K562 (cell line): ENCODE results near the gene CALML3. TPM values are rescaled to one million over a fixed set of nuclear protein-coding genes. Genes with fewer than 3 reads are reported as not detected.

Source experiments
- CBX3 ChIP-seq, 2 experiments: IDR thresholded peaks; 1 replicate in 1 of 2; 2 replicates in 1 of 2; pipeline ENCODE4 v1.6.1; 2012; ENCODE audit warnings: inconsistent platforms in 2 of 2, low read length in 2 of 2, borderline replicate concordance in 1 of 2, control low read depth in 1 of 2
- E2F6 ChIP-seq, 2 experiments: IDR thresholded peaks; 2 replicates each; pipeline ENCODE4 v1.6.1; 2011; ENCODE audit warnings: borderline replicate concordance in 1 of 2, control low read depth in 1 of 2, low read depth in 1 of 2, low read length in 1 of 2, mild to moderate bottlenecking in 1 of 2, mixed read lengths in 1 of 2, moderate library complexity in 1 of 2; ENCODE audit not compliant: insufficient read depth in 1 of 2, insufficient read length in 1 of 2, poor library complexity in 1 of 2, severe bottlenecking in 1 of 2; ENCODE audit errors: extremely low read depth in 1 of 2
- NR2C2 ChIP-seq, 2 experiments: fragments of 200-800 bp in 1 of 2; sonication (Bioruptor generic) in 1 of 2; sonication (generic) in 1 of 2; formaldehyde crosslinking in 1 of 2; IDR thresholded peaks; 2 replicates each; pipeline versions ENCODE4 v1.6.1 to v1.8.0; 2016 to 2022; ENCODE audit warnings: mild to moderate bottlenecking in 1 of 2, missing compliant biosample characterization in 1 of 2, missing genetic modification characterization in 1 of 2, missing genetic modification reagents in 1 of 2
- POLR2AphosphoS2 ChIP-seq: IDR thresholded peaks from 2 replicates; pipeline ENCODE4 v1.6.1; 2012; ENCODE audit warnings: low read length, improper control_type of control experiment
- VEZF1 ChIP-seq: fragments of 200-800 bp; sonication (Bioruptor generic); IDR thresholded peaks from 2 replicates; pipeline ENCODE4 v1.6.1; 2017; ENCODE audit warnings: missing genetic modification characterization, missing compliant biosample characterization
- ZNF24 ChIP-seq: fragments of 450-650 bp; IDR thresholded peaks from 2 replicates; pipeline ENCODE4 v1.6.1; 2016
- ZNF3 ChIP-seq: fragments of 250-450 bp; sonication (Bioruptor Pico); IDR thresholded peaks from 2 replicates; pipeline ENCODE4 v1.5.0; 2021; ENCODE audit warnings: mild to moderate bottlenecking, moderate library complexity
- polyA plus RNA-seq, 8 experiments: library from polyadenylated mRNA; depleted of rRNA in 4 of 8; stranded (reverse) in 5 of 8; unstranded in 3 of 8; fragments of >200 nt; fragmentation: Nextera tagmentation in 2 of 8; fragmentation: Illumina TruSeq in 1 of 8; extraction: Ambion mirVana in 2 of 8; extraction: Trizol in 1 of 8; gene quantifications; 2 replicates each; pipeline versions ENCODE4 v1.2.1 to v1.2.3, GENCODE V29; 2011 to 2014; ENCODE audit warnings: inconsistent platforms in 1 of 8, missing spikeins in 1 of 8
- total RNA-seq, 7 experiments: library from RNA; depleted of rRNA in 6 of 7; stranded (reverse); fragments of >200 nt in 6 of 7; fragmentation: Illumina TruSeq in 2 of 7; extraction: Trizol in 2 of 7; gene quantifications; 2 replicates each; pipeline versions ENCODE4 v1.2.1 to v1.2.3, GENCODE V29; 2011 to 2021; ENCODE audit warnings: low replicate concordance in 1 of 7
- TF ChIP-seq, protein P1 (sequence below), 2 experiments: fragments of 450-650 bp in 1 of 2; IDR thresholded peaks; 2 replicates each; pipeline ENCODE4 v1.6.1; 2011 to 2017; ENCODE audit warnings: low read depth in 2 of 2, antibody characterized with exemption in 1 of 2, borderline replicate concordance in 1 of 2, low read length in 1 of 2, mild to moderate bottlenecking in 1 of 2, mixed read lengths in 1 of 2; ENCODE audit not compliant: control insufficient read depth in 1 of 2
- TF ChIP-seq, protein P2 (sequence below): fragments of 450-650 bp; IDR thresholded peaks from 2 replicates; pipeline ENCODE4 v1.6.1; 2016; ENCODE audit warnings: borderline replicate concordance
- TF ChIP-seq, protein P3 (sequence below): fragments of 450-650 bp; formaldehyde crosslinking; IDR thresholded peaks from 2 replicates; pipeline ENCODE4 v1.4.0; 2020; ENCODE audit warnings: mild to moderate bottlenecking, moderate library complexity

Gene CALML3
- total and polyA plus RNA-seq, 9 of the 15 experiments (the other 6 are each of a cell fraction or from before 2014, with no cell fraction given) = not detected

GRCh38 chr10:5480162-5480941 lies 44.4 kb upstream of the CALML3 start (continued):
- TF ChIP-seq, protein P1, sequence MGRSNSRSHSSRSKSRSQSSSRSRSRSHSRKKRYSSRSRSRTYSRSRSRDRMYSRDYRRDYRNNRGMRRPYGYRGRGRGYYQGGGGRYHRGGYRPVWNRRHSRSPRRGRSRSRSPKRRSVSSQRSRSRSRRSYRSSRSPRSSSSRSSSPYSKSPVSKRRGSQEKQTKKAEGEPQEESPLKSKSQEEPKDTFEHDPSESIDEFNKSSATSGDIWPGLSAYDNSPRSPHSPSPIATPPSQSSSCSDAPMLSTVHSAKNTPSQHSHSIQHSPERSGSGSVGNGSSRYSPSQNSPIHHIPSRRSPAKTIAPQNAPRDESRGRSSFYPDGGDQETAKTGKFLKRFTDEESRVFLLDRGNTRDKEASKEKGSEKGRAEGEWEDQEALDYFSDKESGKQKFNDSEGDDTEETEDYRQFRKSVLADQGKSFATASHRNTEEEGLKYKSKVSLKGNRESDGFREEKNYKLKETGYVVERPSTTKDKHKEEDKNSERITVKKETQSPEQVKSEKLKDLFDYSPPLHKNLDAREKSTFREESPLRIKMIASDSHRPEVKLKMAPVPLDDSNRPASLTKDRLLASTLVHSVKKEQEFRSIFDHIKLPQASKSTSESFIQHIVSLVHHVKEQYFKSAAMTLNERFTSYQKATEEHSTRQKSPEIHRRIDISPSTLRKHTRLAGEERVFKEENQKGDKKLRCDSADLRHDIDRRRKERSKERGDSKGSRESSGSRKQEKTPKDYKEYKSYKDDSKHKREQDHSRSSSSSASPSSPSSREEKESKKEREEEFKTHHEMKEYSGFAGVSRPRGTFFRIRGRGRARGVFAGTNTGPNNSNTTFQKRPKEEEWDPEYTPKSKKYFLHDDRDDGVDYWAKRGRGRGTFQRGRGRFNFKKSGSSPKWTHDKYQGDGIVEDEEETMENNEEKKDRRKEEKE (IDR thresholded peaks at IDR 0.05; ENCODE audit: borderline replicate concordance in 1 of 2, control insufficient read depth in 1 of 2, low read depth in 2 of 2, low read length in 1 of 2) = no peak
- no peak for TF ChIP-seq ZNF3 (CRISPR knock-in tag)
- TF ChIP-seq, protein P2, sequence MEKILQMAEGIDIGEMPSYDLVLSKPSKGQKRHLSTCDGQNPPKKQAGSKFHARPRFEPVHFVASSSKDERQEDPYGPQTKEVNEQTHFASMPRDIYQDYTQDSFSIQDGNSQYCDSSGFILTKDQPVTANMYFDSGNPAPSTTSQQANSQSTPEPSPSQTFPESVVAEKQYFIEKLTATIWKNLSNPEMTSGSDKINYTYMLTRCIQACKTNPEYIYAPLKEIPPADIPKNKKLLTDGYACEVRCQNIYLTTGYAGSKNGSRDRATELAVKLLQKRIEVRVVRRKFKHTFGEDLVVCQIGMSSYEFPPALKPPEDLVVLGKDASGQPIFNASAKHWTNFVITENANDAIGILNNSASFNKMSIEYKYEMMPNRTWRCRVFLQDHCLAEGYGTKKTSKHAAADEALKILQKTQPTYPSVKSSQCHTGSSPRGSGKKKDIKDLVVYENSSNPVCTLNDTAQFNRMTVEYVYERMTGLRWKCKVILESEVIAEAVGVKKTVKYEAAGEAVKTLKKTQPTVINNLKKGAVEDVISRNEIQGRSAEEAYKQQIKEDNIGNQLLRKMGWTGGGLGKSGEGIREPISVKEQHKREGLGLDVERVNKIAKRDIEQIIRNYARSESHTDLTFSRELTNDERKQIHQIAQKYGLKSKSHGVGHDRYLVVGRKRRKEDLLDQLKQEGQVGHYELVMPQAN = peak; percentile 66; the same call in 1 of the 2 replicates
- TF ChIP-seq VEZF1 (CRISPR knock-in tag) = peak; percentile 90
- TF ChIP-seq ZNF24 = no peak
- peak in 1 of 2 experiments; percentile 18 for TF ChIP-seq E2F6 (IDR thresholded peaks at IDR 0.05; ENCODE audit: borderline replicate concordance in 1 of 2, extremely low read depth in 1 of 2, insufficient read depth in 1 of 2, insufficient read length in 1 of 2, low read depth in 1 of 2, low read length in 1 of 2, poor library complexity in 1 of 2, severe bottlenecking in 1 of 2)
- peak; percentile 39; the same call in 1 of the 2 replicates for TF ChIP-seq POLR2AphosphoS2
- TF ChIP-seq, protein P3, sequence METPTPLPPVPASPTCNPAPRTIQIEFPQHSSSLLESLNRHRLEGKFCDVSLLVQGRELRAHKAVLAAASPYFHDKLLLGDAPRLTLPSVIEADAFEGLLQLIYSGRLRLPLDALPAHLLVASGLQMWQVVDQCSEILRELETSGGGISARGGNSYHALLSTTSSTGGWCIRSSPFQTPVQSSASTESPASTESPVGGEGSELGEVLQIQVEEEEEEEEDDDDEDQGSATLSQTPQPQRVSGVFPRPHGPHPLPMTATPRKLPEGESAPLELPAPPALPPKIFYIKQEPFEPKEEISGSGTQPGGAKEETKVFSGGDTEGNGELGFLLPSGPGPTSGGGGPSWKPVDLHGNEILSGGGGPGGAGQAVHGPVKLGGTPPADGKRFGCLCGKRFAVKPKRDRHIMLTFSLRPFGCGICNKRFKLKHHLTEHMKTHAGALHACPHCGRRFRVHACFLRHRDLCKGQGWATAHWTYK (CRISPR knock-in tag) = 0 out of 2 replicates have a peak, but pooled peaks have one; percentile 5
- TF ChIP-seq NR2C2 (CRISPR knock-in tag; IDR thresholded peaks at IDR 0.05) = no peak
- peak; percentile 80 for TF ChIP-seq NR2C2 (tag; IDR thresholded peaks at IDR 0.05)
- TF ChIP-seq CBX3 (IDR thresholded peaks at IDR 0.05; ENCODE audit: borderline replicate concordance in 1 of 2, low read length in 2 of 2) = no peak
